ENCODE measurements around the gene GBP3. TPM values are rescaled to one million over a fixed set of nuclear protein-coding genes. Genes with fewer than 3 reads are reported as not detected.

GBP3 gene, protein sequence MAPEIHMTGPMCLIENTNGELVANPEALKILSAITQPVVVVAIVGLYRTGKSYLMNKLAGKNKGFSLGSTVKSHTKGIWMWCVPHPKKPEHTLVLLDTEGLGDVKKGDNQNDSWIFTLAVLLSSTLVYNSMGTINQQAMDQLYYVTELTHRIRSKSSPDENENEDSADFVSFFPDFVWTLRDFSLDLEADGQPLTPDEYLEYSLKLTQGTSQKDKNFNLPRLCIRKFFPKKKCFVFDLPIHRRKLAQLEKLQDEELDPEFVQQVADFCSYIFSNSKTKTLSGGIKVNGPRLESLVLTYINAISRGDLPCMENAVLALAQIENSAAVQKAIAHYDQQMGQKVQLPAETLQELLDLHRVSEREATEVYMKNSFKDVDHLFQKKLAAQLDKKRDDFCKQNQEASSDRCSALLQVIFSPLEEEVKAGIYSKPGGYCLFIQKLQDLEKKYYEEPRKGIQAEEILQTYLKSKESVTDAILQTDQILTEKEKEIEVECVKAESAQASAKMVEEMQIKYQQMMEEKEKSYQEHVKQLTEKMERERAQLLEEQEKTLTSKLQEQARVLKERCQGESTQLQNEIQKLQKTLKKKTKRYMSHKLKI
- total RNA-seq (2022) (60.0 and 95.4 TPM in 2 replicates), Bru-seq, nascent RNA (percentile 88 among the genes with signal in this experiment), BruChase-seq, experiment 1, labeled RNA remaining after a 6-hour chase (percentile 91 among the genes with signal in this experiment), BruChase-seq, experiment 2, labeled RNA remaining after a 2-hour chase (percentile 79 among the genes with signal in this experiment)
- long read RNA-seq, transcript GBP3-208 (12 exons, 2,561 nt) = minor isoform, 5 of 115 reads
- long read RNA-seq, transcript GBP3-202 (11 exons, 3,067 nt) = major isoform, 57 of 115 reads
- long read RNA-seq, partial matches to known transcripts = 10 of 115 reads
- long read RNA-seq, other reads (novel, unspliced or antisense) = 39 of 115 reads

DNA sequence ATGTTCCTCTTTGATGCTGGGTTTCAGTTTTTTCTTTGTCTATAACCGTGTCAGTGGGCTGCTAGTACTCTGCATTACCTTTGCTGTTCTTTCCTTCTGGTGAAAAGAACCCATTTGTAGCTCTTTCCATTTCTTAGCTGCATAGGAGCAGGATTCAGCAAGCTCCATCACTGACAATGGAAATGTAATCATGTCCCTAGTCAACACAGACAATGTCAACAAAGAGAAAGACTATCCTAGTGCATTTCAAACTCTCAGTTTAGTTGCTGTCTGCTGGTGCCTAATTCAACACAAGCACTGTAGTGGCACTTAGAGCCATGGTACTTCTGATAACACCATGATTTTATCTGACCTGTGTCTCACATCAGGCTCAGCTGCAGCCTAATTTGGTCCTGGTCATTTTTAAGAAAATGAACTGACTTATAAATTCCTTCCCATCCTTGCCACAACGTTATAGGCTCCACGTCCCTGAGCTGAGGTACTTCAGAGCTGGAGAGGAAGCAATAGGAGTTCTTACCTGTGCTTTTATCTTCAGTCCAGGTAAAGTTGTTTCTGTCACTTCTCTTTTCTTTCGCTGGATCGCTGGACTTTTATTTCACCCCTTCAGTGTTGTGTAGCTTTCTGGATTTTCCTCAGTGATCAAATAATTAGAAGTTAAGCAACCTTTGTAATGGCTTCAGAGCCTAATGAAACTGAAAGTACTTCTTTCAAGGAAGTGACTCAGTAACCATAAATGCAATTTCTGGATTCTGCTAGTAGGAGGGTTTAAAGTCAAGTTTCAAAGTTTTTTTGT, at the start of gene GBP3:
Gene GBP3, minus strand, starts transcription at position 700 of the 793 bp plus-strand sequence. CDS start 2,145 bp downstream, outside the sequence.
- TF ChIP-seq, protein P1, sequence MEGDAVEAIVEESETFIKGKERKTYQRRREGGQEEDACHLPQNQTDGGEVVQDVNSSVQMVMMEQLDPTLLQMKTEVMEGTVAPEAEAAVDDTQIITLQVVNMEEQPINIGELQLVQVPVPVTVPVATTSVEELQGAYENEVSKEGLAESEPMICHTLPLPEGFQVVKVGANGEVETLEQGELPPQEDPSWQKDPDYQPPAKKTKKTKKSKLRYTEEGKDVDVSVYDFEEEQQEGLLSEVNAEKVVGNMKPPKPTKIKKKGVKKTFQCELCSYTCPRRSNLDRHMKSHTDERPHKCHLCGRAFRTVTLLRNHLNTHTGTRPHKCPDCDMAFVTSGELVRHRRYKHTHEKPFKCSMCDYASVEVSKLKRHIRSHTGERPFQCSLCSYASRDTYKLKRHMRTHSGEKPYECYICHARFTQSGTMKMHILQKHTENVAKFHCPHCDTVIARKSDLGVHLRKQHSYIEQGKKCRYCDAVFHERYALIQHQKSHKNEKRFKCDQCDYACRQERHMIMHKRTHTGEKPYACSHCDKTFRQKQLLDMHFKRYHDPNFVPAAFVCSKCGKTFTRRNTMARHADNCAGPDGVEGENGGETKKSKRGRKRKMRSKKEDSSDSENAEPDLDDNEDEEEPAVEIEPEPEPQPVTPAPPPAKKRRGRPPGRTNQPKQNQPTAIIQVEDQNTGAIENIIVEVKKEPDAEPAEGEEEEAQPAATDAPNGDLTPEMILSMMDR (IDR thresholded peaks at IDR 0.05; ENCODE audit: unreplicated experiment) = no peak
- DNase-seq = no peak
- no peaks in the 10 kb centered on the region for H3K27me3 Mint-ChIP-seq (ENCODE audit: unreplicated experiment)
- CTCF ChIA-PET = interaction anchor here (0.6 to 1.3 kb wide), 5 partner anchors 11 to 961 kb away, joined by 3 to 13 read pairs (median 5); no protein-coding TSS in a partner anchor
- BruUV-seq (replicated peaks) = TSS peak; percentile 78
- intact Hi-C loops (cut with micrococcal nuclease; ENCODE audit: unreplicated experiment) = no loop called here
- H3K9me3 Mint-ChIP-seq (ENCODE audit: low read depth, unreplicated experiment) = peaks cover 4% of the 10 kb centered on the region
- H3K4me3 Mint-ChIP-seq (ENCODE audit: low read depth, unreplicated experiment) = peak within 1 kb of the TSS; percentile 77
- H3K36me3 Mint-ChIP-seq (ENCODE audit: insufficient read depth, unreplicated experiment) = peaks cover 31% of the 10 kb centered on the region
- peak within 1 kb of the TSS; percentile 86 for H3K27ac Mint-ChIP-seq (ENCODE audit: unreplicated experiment)
- H3K4me1 Mint-ChIP-seq (ENCODE audit: low read depth, unreplicated experiment) = peaks cover 47% of the 10 kb centered on the region

DNA sequence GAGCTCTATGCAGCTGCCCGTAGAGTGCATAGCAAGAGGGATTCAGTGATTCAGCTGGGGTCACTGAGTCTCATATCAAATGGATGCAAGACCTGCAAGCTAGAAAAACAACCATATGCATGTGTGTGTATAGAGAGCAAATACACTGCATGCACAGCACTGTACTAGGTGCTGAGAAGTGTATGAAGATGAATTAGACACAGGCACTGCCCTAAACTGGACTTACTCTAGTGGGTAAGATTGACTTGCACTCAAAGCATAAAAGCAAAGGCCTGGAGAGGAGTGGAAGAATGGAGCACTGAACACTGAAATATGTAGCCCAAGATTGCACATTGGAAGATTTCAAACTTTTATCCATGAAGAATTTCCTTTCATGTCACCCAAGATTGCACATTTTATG, 47.8 kb upstream of the GBP3 start:
- TF ChIP-seq, protein P1 (IDR thresholded peaks at IDR 0.05; ENCODE audit: unreplicated experiment) = no peak
- Mint-ChIP-seq H3K27me3 (ENCODE audit: unreplicated experiment) (no peaks in the 10 kb centered on the region), H3K36me3 (ENCODE audit: insufficient read depth, unreplicated experiment) (peaks cover 6% of the 10 kb centered on the region), H3K9me3 (ENCODE audit: low read depth, unreplicated experiment) (peaks cover 8% of the 10 kb centered on the region), H3K4me3 (ENCODE audit: low read depth, unreplicated experiment) (no peak overlapping the region), H3K4me1 (ENCODE audit: low read depth, unreplicated experiment) (peaks cover 10% of the 10 kb centered on the region), H3K27ac (ENCODE audit: unreplicated experiment) (no peak overlapping the region)
- no TSS peak for BruUV-seq (replicated peaks)
- no peak for DNase-seq
- intact Hi-C loops (cut with micrococcal nuclease; ENCODE audit: unreplicated experiment) = no loop called here
- CTCF ChIA-PET = no interaction called here

DNA sequence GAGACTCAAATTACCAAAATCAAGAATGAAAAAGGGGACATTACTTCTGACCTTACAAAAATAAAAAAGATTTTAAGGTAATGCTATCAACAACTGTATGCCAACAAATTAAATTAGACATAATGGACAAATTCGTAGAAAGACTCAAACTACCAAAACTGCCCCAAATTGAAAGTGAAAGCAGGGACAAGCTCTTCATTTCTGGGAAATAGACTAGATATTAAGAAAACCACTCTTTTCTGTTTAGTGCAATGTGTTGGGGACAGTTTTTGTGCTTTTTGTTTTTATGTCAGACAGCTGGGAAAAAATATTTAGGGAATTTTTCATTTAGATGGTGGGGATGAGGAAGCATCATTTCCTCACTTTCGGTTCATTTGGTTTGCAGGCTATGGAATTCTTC, 47.3 kb upstream of the GBP3 start:
- H3K4me3 Mint-ChIP-seq (ENCODE audit: low read depth, unreplicated experiment) = no peak overlapping the region
- DNase-seq = no peak
- intact Hi-C loops (cut with micrococcal nuclease; ENCODE audit: unreplicated experiment) = loop anchor here (1.0 kb wide), 1 partner anchor 18 kb away; no protein-coding TSS in a partner anchor
- CTCF ChIA-PET = no interaction called here
- TF ChIP-seq, protein P1 (IDR thresholded peaks at IDR 0.05; ENCODE audit: unreplicated experiment) = no peak
- H3K9me3 Mint-ChIP-seq (ENCODE audit: low read depth, unreplicated experiment) = peaks cover 8% of the 10 kb centered on the region
- H3K27me3 Mint-ChIP-seq (ENCODE audit: unreplicated experiment) = no peaks in the 10 kb centered on the region
- H3K4me1 Mint-ChIP-seq (ENCODE audit: low read depth, unreplicated experiment) = peaks cover 11% of the 10 kb centered on the region
- no TSS peak for BruUV-seq (replicated peaks)
- no peak overlapping the region for H3K27ac Mint-ChIP-seq (ENCODE audit: unreplicated experiment)
- peaks cover 10% of the 10 kb centered on the region for H3K36me3 Mint-ChIP-seq (ENCODE audit: insufficient read depth, unreplicated experiment)

DNA sequence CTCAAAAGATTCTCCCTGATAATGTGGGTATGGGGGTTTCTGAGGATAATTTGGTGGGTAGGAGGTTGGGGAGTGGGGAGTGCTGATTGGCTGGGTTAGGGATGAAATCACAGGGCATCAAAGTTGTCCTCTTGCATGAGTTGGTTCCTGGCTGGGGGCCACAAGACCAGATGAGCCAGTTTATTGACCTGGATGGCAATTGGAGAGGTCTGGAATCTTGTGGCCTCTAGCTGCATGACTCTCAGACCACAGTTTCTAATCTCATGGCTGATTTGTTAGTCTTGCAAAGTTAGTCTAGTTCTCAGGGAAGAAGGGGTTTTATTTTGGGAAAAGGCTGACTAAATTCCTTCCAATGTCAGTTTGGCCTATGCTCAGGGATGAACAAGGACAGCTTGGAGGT, 45.6 kb upstream of the GBP3 start:
- CTCF ChIA-PET = no interaction called here
- TF ChIP-seq, protein P1 (IDR thresholded peaks at IDR 0.05; ENCODE audit: unreplicated experiment) = no peak
- BruUV-seq (replicated peaks) = no TSS peak
- H3K36me3 Mint-ChIP-seq (ENCODE audit: insufficient read depth, unreplicated experiment) = peaks cover 22% of the 10 kb centered on the region
- peak; percentile 56 for DNase-seq
- intact Hi-C loops (cut with micrococcal nuclease; ENCODE audit: unreplicated experiment) = no loop called here
- peak overlapping the region; percentile 20 for H3K27ac Mint-ChIP-seq (ENCODE audit: unreplicated experiment)
- peaks cover 27% of the 10 kb centered on the region for H3K4me1 Mint-ChIP-seq (ENCODE audit: low read depth, unreplicated experiment)
- no peaks in the 10 kb centered on the region for H3K27me3 Mint-ChIP-seq (ENCODE audit: unreplicated experiment)
- no peak overlapping the region for H3K4me3 Mint-ChIP-seq (ENCODE audit: low read depth, unreplicated experiment)
- H3K9me3 Mint-ChIP-seq (ENCODE audit: low read depth, unreplicated experiment) = peaks cover 3% of the 10 kb centered on the region

All from Calu3 (cell line).